Measurements from ENCODE around the gene SOX10. TPM values are rescaled to one million over a fixed set of nuclear protein-coding genes. Genes with fewer than 3 reads are reported as not detected.
"Not testable (repeated sequence)": the region's sequence is repeated elsewhere in the genome, so short reads cannot be mapped to it uniquely, and the experiment has no call there.

SOX10 gene
- total and polyA plus RNA-seq, 12 donors, result 0.11 to 3.8 (median 1.1) TPM

GRCh38 chr22:37959231-37959825 is 25.0 kb downstream of the SOX10 start:
- 95 to 97% methylated on average over 18 of the region's 18 CpGs for WGBS, 2 donors
- intact Hi-C loops (cut with DNase I), result loop anchor here in 2 of 10 donors (5.0 to 10.0 kb wide), 2 partner anchors 55 to 137 kb away; partner anchors contain the start of genes GALR3 (in 1 of the 2) and MICALL1 (in 1 of the 2)
- H3K4me1 ChIP-seq, result peaks cover 5 to 18% (median 9%) of the 10 kb centered on the region in 9 donors
- H3K27ac ChIP-seq, result no peak overlapping the region
- H3K36me3 ChIP-seq, result peaks cover 0 to 82% (median 54%) of the 10 kb centered on the region in 9 donors
- TF ChIP-seq CTCF (IDR thresholded peaks at IDR 0.05), result no peak
- DNase-seq (no peak), ATAC-seq (no peak)
- H3K27me3 ChIP-seq, result no peaks in the 10 kb centered on the region
- H3K9me3 ChIP-seq, result no peaks in the 10 kb centered on the region
- no peak overlapping the region for H3K4me3 ChIP-seq

- no peak for ATAC-seq
- Histone ChIP-seq H3K27me3 (peaks cover 0 to 9% (median 0%) of the 10 kb centered on the region in 7 donors), H3K36me3 (peaks cover 0 to 61% (median 45%) of the 10 kb centered on the region in 9 donors), H3K9me3 (no peaks in the 10 kb centered on the region), H3K4me1 (peaks cover 11 to 31% (median 24%) of the 10 kb centered on the region in 9 donors), H3K4me3 (no peak overlapping the region), H3K27ac (no peak overlapping the region)
- intact Hi-C loops (cut with DNase I), result loop anchor here in 2 of 10 donors (5.0 to 10.0 kb wide), 2 partner anchors 52 to 135 kb away; partner anchors contain the start of genes GALR3 (in 1 of the 2) and MICALL1 (in 1 of the 2)
- no peak for DNase-seq
- 57 to 71% methylated on average over 4 of the region's 4 CpGs for WGBS, 2 donors
- TF ChIP-seq CTCF (IDR thresholded peaks at IDR 0.05), result no peak
These were observed 27.1 kb downstream of the SOX10 start for GRCh38 chr22:37957232-37957631.

DNA sequence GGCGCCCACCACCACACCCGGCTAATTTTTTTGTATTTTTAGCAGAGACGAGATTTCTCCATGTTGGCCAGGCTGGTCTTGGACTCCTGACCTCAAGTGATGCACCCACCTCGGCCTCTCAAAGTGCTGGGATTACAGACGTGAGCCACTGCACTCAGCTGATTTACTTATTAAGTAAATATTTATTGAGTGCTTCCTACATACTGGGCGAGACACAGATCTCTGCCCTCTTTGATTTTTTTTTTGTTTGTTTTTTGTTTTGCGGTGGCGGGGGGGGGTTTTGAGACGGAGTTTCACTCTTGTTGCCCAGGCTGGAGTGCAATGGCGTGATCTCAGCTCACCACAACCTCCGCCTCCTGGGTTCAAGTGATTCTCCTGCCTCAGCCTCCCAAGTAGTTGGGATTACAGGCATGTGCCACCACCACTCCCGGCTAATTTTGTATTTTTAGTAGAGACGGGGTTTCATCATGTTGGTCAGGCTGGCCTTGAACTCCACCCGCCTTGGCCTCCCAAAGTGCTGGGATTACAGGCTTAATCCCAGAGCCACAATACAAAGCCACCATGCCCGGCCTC is 28.4 kb downstream of the SOX10 start:
- H3K4me3 ChIP-seq, DNase-seq, ATAC-seq, H3K27ac ChIP-seq, H3K9me3 ChIP-seq: not testable (repeated sequence)
- intact Hi-C loops (cut with DNase I), result loop anchor here in 2 of 10 donors (5.0 to 10.0 kb wide), 2 partner anchors 51 to 134 kb away; partner anchors contain the start of genes GALR3 (in 1 of the 2) and MICALL1 (in 1 of the 2)
- Histone ChIP-seq H3K27me3 (peaks cover 0 to 16% (median 0%) of the 10 kb centered on the region in 7 donors), H3K4me1 (peaks cover 11 to 31% (median 25%) of the 10 kb centered on the region in 9 donors), H3K36me3 (peaks cover 0 to 47% (median 34%) of the 10 kb centered on the region in 9 donors)
- WGBS, 2 donors, result 91% methylated on average over 15 of the region's 15 CpGs

DNA sequence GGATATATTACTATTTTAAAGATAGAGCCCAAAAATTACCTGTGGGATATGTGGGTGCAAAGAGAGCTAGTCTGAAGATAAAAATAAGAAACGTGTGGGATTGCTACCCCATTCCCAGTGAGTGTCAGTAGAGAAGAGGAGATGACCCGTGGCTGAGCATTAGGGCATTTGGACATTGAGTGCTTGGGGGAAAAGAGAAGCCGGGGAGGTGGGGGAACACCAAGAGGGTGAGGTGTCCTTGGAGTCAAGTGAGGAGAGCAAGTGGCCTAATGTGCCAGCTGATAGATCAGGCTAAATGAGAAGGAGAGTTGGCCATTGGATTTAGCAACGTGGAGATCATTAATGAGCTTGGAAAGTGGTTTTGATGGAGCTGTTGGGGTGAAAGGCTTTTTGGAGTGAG is 29.7 kb downstream of the SOX10 start:
- Histone ChIP-seq H3K4me3 (peak overlapping the region in 9 of 10 donors; percentile 53 to 98 (median 84)), H3K36me3 (peaks cover 0 to 35% (median 27%) of the 10 kb centered on the region in 9 donors), H3K4me1 (peaks cover 11 to 31% (median 25%) of the 10 kb centered on the region in 9 donors), H3K9me3 (no peaks in the 10 kb centered on the region), H3K27me3 (peaks cover 0 to 16% (median 0%) of the 10 kb centered on the region in 7 donors), H3K27ac (no peak overlapping the region)
- no peak for TF ChIP-seq CTCF (IDR thresholded peaks at IDR 0.05)
- ATAC-seq (no peak), DNase-seq (no peak)
- WGBS, 2 donors, result 63 to 64% methylated on average over 4 of the region's 4 CpGs
- intact Hi-C loops (cut with DNase I), result loop anchor here in 2 of 10 donors (5.0 to 10.0 kb wide), 2 partner anchors 50 to 132 kb away; partner anchors contain the start of genes GALR3 (in 1 of the 2) and MICALL1 (in 1 of the 2)
